Suprapubic skin (tissue), 3 donors: ENCODE measurements around the gene GDF2.

ENCODE experiments used
- CTCF ChIP-seq, 2 donors: fragments of 200-600 bp in 1 of 2; fragments of 450-650 bp in 1 of 2; sonication (generic) in 1 of 2; IDR thresholded peaks; one replicate each; pipeline ENCODE4 v1.5.1; 2016 to 2019; ENCODE audit warnings: antibody characterized with exemption in 2 of 2, mild to moderate bottlenecking in 1 of 2, moderate library complexity in 1 of 2
- EP300 ChIP-seq: sonication (generic); formaldehyde crosslinking; IDR thresholded peaks from one replicate; pipeline ENCODE4 v1.6.1; 2017; ENCODE audit warnings: antibody characterized with exemption
- POLR2A ChIP-seq, 2 donors: fragments of 450-650 bp; IDR thresholded peaks; one replicate each; pipeline ENCODE4 v1.6.1; 2017; ENCODE audit warnings: antibody characterized with exemption in 2 of 2, mild to moderate bottlenecking in 2 of 2, moderate library complexity in 2 of 2

GRCh38 chr10:47331491-47331890 lies 9.2 kb downstream of the GDF2 start:
- no peak for TF ChIP-seq CTCF (IDR thresholded peaks at IDR 0.05)
- TF ChIP-seq EP300 = no peak
- TF ChIP-seq POLR2A (IDR thresholded peaks at IDR 0.05) = no peak
